ENCODE measurements around the gene AGTRAP. TPM values are rescaled to one million over a fixed set of nuclear protein-coding genes. Genes with fewer than 3 reads are reported as not detected.

Gene AGTRAP
- total and polyA plus RNA-seq, 2 of the 4 experiments (the other 2 are of a cell fraction): 21.5 to 57.7 TPM

DNA sequence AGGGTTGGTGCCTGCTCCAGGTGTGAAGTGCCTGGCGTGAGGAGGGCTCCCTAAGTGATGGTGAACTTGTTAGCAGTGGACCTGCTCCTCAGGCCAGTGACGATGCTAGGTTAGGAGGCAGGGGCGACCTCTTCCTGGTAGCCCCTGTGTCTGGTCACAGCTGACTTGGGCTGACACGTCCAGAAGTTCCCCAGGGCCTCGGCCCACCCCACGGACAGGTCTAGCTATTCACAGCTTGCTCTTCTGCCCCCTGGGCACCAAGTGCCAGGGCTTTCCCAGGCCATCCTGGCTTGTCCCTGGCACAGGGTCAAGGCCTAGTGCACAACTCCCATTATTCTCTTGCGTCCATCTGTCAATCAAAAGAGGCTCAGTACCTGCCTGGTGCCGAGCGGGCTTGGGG lies 15.2 kb downstream of the AGTRAP start:
- intact Hi-C loops (cut with micrococcal nuclease): no loop called here
- H4K8ac ChIP-seq (ENCODE audit: low read depth in 2 of 2, low read length in 2 of 2): no peak overlapping the region
- H3K23ac ChIP-seq (ENCODE audit: low read depth, low read length): no peak overlapping the region
- H4K5ac ChIP-seq (ENCODE audit: low read depth, low read length): no peak overlapping the region
- H3K18ac ChIP-seq (ENCODE audit: low read depth, low read length): no peak overlapping the region
- H4K20me1 ChIP-seq (ENCODE audit: insufficient read depth, low read length): no peaks in the 10 kb centered on the region
- H2BK5ac ChIP-seq (ENCODE audit: low read depth, low read length, poor library complexity, severe bottlenecking): no peak overlapping the region
- no peak overlapping the region for H2BK20ac ChIP-seq (ENCODE audit: low read depth, low read length)
- H3K4me3 ChIP-seq (ENCODE audit: insufficient read depth, low read depth, low read length): no peak overlapping the region
- in situ Hi-C loops (cut with MboI; ENCODE audit: low sequenced_read_pairs): no loop called here
- no peaks in the 10 kb centered on the region for H3K4me1 ChIP-seq (ENCODE audit: control insufficient read depth, insufficient read depth, low read length)
- ATAC-seq (ENCODE audit: low read depth): no peak
- H3K9ac ChIP-seq (ENCODE audit: low read depth, low read length): no peak overlapping the region
- TF ChIP-seq RFX5 (IDR thresholded peaks at IDR 0.05; ENCODE audit: low read depth, low read length) (no peak), CEBPB (IDR thresholded peaks at IDR 0.05; ENCODE audit: low read depth, low read length) (no peak), RCOR1 (IDR thresholded peaks at IDR 0.05; ENCODE audit: insufficient replicate concordance, low read length) (no peak), SMC3 (IDR thresholded peaks at IDR 0.05; ENCODE audit: low read depth, low read length) (no peak), MAFK (IDR thresholded peaks at IDR 0.05; ENCODE audit: low read depth, low read length) (no peak), MXI1 (IDR thresholded peaks at IDR 0.05; ENCODE audit: borderline replicate concordance, low read depth, low read length) (no peak), NFE2L2 (IDR thresholded peaks at IDR 0.05; ENCODE audit: low read depth, low read length) (no peak), BHLHE40 (IDR thresholded peaks at IDR 0.05; ENCODE audit: low read depth, low read length) (no peak)
- no peaks in the 10 kb centered on the region for H3K79me1 ChIP-seq (ENCODE audit: low read depth in 1 of 2, low read length in 2 of 2)
- no peak overlapping the region for H2BK15ac ChIP-seq (ENCODE audit: low read depth, low read length)
- ChIA-PET POLR2A (ENCODE audit: unreplicated experiment) (no interaction called here), CTCF (no interaction called here)
- no peak overlapping the region for H3K4me2 ChIP-seq (ENCODE audit: low read depth, low read length)
- BruUV-seq (replicated peaks): no TSS peak
- H3K36me3 ChIP-seq (ENCODE audit: control insufficient read depth, insufficient read depth, low read length): peaks cover 21% of the 10 kb centered on the region
- no peak overlapping the region for H2AK9ac ChIP-seq (replicated peaks; ENCODE audit: low read depth, low read length, poor library complexity)
- H2AFZ ChIP-seq (replicated peaks; ENCODE audit: low read length, poor library complexity): no peak overlapping the region
- no peak overlapping the region for H2BK120ac ChIP-seq (ENCODE audit: low read depth, low read length)
- 0 out of 2 replicates have a peak, but pooled peaks cover 3% of the 10 kb centered on the region for H3K27me3 ChIP-seq (ENCODE audit: control insufficient read depth, insufficient read depth, low read length)
- H3K4ac ChIP-seq (ENCODE audit: low read depth, low read length): no peak overlapping the region
- H2AK5ac ChIP-seq (ENCODE audit: low read depth, low read length): no peak overlapping the region
- no peaks in the 10 kb centered on the region for H3K9me1 ChIP-seq (ENCODE audit: insufficient read depth, low read length)
- DNase-seq: no peak
- dilution Hi-C loops (cut with HindIII; ENCODE audit: low sequenced_read_pairs, unreplicated experiment): no loop called here
- no peaks in the 10 kb centered on the region for H3K9me3 ChIP-seq (ENCODE audit: control insufficient read depth, insufficient read depth, low read length)
- H3K56ac ChIP-seq (ENCODE audit: extremely low read depth, insufficient read depth, low read length): no peak overlapping the region
- H3K14ac ChIP-seq (replicated peaks; ENCODE audit: low read depth, low read length): no peak overlapping the region
- 90% methylated on average over 4 of the region's 9 CpGs; no CpG with 5 or more reads in 1 of the 2 experiments for WGBS, 2 experiments (ENCODE audit: extremely low coverage in 2 of 2, insufficient read length in 1 of 2)
- no peak overlapping the region for H3K27ac ChIP-seq (ENCODE audit: insufficient read depth, low read length)
- no peak overlapping the region for H4K91ac ChIP-seq (ENCODE audit: insufficient read depth, low read depth, low read length)

Measured in IMR-90 (cell line).